Urothelium cell line (cell line): ENCODE data around the gene RNASE4.
"Not testable (repeated sequence)": the region's sequence is repeated elsewhere in the genome, so short reads cannot be mapped to it uniquely, and the experiment has no call there.

ENCODE experiments used
- DNase-seq: peaks from one replicate; pipeline ENCODE4 v3.0.0; 2011; ENCODE audit warnings: low spot score, mixed read lengths
- FAIRE-seq: peaks from 2 replicates; lab custom pipeline; 2011; peaks lifted over from hg19 to GRCh38; lab: Jason Lieb, UNC

The RNASE4 gene

GRCh38 chr14:20683891-20684661, at the start of gene RNASE4:
Gene RNASE4, plus strand, starts transcription at chr14:20684560. Its CDS starts 14,812 bp downstream, at chr14:20699372.
- DNase-seq (peak; percentile 85), FAIRE-seq (peak; percentile 83)

GRCh38 chr14:20641591-20641990, 42.8 kb upstream of the RNASE4 start, which contains the start of gene OR6S1:
Gene OR6S1, minus strand, starts transcription at chr14:20641691. Its CDS starts 0 bp downstream, at chr14:20641691.
- FAIRE-seq (no peak), DNase-seq (no peak)

- DNase-seq (no peak), FAIRE-seq (no peak)
Observed at GRCh38 chr14:20642182-20642581, 42.2 kb upstream of the RNASE4 start.

- not testable (repeated sequence) for DNase-seq, FAIRE-seq
Observed at GRCh38 chr14:20642755-20643154, 41.6 kb upstream of the RNASE4 start.

- DNase-seq: no peak
- no peak for FAIRE-seq
Observed at GRCh38 chr14:20644520-20644919, 39.8 kb upstream of the RNASE4 start.

GRCh38 chr14:20645481-20645880, 38.9 kb upstream of the RNASE4 start:
- FAIRE-seq: no peak

GRCh38 chr14:20652996-20653975, 31.1 kb upstream of the RNASE4 start:
- peak; percentile 73 for DNase-seq
- FAIRE-seq: peak; percentile 30

More at GRCh38 chr14:20645481-20645880, 38.9 kb upstream of the RNASE4 start:
- DNase-seq: no peak

GRCh38 chr14:20655851-20656250, 28.5 kb upstream of the RNASE4 start:
- DNase-seq: no peak
- FAIRE-seq: no peak

GRCh38 chr14:20656274-20656673, 28.1 kb upstream of the RNASE4 start:
- FAIRE-seq: no peak

GRCh38 chr14:20657216-20658211, 26.8 kb upstream of the RNASE4 start:
- FAIRE-seq (no peak), DNase-seq (no peak)

More at GRCh38 chr14:20656274-20656673, 28.1 kb upstream of the RNASE4 start:
- DNase-seq: no peak

GRCh38 chr14:20658246-20658645, 26.1 kb upstream of the RNASE4 start:
- FAIRE-seq: no peak
- no peak for DNase-seq

- no peak for FAIRE-seq
- DNase-seq: no peak
Observed at GRCh38 chr14:20659336-20659735, 25.0 kb upstream of the RNASE4 start.

- no peak for FAIRE-seq
- no peak for DNase-seq
Observed at GRCh38 chr14:20659813-20660395, 24.5 kb upstream of the RNASE4 start.

GRCh38 chr14:20661197-20661596, 23.2 kb upstream of the RNASE4 start:
- DNase-seq: no peak
- FAIRE-seq: no peak

- no peak for FAIRE-seq
- no peak for DNase-seq
Observed at GRCh38 chr14:20662968-20663732, 21.2 kb upstream of the RNASE4 start.

- not testable (repeated sequence) for DNase-seq, FAIRE-seq
Observed at GRCh38 chr14:20666400-20666961, 17.9 kb upstream of the RNASE4 start.

GRCh38 chr14:20667957-20668356, 16.4 kb upstream of the RNASE4 start:
- no peak for FAIRE-seq

GRCh38 chr14:20668969-20669368, 15.4 kb upstream of the RNASE4 start:
- DNase-seq: no peak
- no peak for FAIRE-seq

More at GRCh38 chr14:20667957-20668356, 16.4 kb upstream of the RNASE4 start:
- no peak for DNase-seq
